GM21360 (cell line): Measurements from ENCODE around the gene ATAD3C.
"Not testable (repeated sequence)": the region's sequence is repeated elsewhere in the genome, so short reads cannot be mapped to it uniquely, and the experiment has no call there.

ENCODE experiments used
- ATAC-seq: cut with Tn5 transposase; IDR thresholded peaks from one replicate; pipeline ENCODE4 v1.9.1; 2021; ENCODE audit warnings: mild to moderate bottlenecking, moderate library complexity; ENCODE audit not compliant: unreplicated experiment

ATAD3C gene

DNA sequence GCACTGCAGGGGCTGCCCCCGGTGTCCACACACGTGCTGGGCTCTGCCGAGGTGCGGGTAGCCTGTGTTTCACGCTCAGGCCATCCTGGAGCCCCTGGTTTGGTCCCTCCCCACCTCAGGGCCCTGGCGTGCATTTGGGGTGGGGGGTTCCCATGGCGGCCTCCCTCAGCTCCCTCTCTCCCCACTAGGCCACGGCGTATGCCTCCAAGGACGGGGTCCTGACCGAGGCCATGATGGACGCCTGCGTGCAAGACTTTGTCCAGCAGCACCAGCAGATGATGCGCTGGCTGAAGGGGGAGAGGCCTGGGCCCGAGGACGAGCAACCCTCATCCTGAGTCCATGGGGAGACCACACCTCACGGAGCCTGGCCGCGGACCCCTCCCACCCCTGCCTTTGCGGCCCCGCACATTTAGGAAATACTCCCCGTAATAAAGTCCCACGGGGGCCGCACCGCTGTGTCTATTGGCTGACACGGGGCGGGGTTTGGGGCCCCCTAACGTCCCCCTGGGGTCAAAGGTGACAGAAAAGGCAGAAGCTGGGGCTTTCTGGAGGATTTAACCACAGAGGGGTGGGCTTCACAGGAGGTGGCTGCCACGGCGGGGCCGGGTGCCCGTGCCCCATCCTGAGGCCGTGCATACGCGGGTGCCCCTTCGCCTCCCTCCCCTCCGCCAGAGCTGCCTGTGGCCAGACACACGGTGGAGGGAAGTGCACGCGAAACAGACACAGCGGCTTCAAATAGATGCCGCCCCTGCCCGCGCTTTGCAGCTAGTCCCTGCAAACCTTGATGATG is 18.9 kb downstream of the ATAD3C start:
- ATAC-seq: not testable (repeated sequence)

DNA sequence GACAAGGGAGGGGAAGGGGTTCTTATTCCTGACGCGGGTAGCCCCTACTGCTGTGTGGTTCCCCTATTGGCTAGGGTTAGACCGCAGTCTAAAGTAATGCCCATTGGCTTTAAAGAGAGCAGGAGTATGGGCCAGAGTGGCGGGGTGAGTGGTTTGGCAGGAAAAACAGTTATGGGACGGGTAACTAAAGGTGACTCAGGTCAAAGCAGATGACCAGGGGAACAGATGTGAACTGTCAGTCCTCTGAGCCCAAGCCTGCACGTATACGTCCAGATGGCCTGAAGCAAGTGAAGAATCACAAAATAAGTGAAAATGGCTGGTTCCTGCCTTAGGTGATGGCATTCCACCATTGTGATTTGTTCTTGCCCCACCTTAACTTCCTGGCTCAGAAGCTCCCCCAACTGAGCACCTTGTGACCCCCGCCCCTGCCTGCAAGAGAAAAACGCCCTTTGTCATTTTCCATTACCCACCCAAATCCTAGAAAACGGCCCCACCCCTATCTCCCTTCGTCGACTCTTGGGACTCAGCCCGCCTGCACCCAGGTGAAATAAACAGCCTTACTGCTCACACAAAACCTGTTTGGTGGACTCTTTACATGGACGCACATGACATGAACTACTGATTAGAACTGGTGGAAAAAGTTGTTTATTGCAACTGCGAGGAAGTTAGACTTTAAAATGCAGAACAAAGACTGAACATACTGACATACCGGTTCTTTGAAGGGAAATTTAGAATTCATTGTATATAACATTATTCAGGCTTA is 21.3 kb downstream of the ATAD3C start:
- no peak for ATAC-seq

DNA sequence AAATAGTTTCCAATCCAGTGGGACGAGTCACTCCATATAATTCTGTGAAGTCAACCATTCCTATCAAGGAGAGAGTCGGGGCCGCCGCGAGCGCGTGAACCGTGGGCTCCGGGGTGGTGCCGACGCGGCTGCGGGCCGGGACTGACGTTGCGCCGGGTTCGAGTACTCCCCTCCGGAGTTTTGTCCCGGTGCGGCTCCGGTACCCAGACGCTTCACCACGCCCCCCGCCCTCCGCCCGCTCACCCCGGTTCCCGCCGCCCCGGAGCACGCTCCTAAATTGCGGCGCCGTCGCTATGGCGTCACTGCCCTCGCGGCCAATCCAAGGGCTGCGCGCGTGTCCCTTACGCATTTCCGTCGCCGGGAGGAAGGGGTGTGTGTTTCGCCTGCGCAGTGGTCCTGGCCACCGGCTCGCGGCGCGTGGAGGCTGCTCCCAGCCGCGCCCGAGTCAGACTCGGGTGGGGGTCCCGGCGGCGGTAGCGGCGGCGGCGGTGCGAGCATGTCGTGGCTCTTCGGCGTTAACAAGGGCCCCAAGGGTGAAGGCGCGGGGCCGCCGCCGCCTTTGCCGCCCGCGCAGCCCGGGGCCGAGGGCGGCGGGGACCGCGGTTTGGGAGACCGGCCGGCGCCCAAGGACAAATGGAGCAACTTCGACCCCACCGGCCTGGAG is 22.0 kb downstream of the ATAD3C start, which contains the start of gene ATAD3B:
Gene ATAD3B (plus strand): TSS at position 377 of the 664 bp plus-strand sequence. CDS start 120 bp downstream, at position 497.
- ATAC-seq: peak; percentile 89

DNA sequence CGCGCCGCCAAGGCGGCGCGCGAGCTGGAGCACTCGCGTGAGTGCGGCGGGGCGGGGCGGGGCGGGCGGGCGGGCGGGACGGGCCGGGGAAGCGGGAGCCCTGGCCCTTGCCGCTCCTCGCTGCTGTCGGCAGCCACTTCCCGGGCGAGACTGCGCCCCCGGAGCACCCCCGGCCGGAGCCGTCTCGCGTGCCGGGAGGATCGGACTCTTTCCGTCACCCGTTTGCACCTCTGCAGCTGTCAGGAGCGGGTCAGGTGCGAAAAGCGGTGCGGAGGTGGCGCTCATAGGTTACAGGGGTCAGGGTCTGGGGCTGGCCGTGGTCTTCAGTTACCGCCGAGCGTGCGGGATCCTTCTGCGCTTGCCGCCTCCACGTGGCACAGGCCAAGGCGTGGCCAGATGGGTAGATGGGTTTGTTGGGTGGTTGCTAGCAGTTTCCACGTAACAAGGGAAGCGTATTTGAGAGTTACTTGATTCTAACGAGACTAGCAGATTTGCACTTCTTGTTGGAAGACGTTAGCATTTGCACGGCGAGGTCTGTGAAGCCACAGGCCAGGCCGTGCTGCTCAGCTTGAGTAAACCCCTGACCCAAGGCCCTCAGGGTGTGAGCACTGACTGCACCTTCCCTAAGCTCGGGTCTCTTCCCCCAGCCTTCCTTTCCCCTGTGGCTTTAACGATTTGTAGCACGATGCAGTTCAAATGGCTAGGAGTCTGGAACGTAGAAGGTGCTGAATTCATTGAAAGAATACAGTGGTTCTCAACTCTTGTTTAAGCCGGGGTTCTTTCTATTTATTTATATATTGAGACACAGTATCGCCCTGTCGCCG is 22.8 kb downstream of the ATAD3C start:
- ATAC-seq: peak; percentile 15

DNA sequence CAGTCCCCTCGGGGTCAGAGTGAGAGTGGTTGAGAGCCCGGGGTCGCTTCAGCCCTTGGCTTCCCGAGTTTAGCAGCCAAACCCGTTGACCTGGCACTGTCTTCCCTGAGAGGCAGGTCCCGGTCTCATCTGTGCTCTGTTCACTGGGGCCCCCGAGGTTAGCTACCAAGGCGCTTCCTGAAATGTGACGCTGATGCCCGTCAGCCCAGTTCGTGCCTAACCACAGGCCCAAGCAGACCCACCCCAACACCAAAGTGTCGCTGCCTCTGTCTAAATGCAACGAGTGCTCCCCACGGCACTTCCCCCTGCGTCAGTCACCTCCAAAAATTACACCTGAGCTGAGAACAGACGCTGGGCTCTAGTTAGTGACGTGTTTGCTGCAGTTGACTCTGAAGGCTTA is 26.5 kb downstream of the ATAD3C start:
- ATAC-seq: not testable (repeated sequence)

DNA sequence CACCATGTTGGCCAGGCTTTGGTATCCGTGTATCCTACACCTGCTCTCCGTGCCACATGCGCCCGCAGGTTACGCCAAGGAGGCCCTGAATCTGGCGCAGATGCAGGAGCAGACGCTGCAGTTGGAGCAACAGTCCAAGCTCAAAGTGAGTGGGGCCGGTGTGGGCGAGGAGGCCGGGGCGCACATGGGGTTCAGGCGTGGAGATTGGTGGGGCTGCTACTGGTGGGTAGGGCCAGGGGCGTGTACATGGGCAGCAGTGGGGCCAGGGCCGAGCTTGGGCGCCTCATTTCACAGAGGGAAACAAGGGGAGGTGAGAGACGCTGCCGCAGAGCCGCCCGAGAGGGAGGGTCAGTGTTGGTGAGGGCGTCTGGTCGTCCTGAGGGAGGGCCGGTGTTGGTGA is 27.7 kb downstream of the ATAD3C start:
- ATAC-seq: no peak

DNA sequence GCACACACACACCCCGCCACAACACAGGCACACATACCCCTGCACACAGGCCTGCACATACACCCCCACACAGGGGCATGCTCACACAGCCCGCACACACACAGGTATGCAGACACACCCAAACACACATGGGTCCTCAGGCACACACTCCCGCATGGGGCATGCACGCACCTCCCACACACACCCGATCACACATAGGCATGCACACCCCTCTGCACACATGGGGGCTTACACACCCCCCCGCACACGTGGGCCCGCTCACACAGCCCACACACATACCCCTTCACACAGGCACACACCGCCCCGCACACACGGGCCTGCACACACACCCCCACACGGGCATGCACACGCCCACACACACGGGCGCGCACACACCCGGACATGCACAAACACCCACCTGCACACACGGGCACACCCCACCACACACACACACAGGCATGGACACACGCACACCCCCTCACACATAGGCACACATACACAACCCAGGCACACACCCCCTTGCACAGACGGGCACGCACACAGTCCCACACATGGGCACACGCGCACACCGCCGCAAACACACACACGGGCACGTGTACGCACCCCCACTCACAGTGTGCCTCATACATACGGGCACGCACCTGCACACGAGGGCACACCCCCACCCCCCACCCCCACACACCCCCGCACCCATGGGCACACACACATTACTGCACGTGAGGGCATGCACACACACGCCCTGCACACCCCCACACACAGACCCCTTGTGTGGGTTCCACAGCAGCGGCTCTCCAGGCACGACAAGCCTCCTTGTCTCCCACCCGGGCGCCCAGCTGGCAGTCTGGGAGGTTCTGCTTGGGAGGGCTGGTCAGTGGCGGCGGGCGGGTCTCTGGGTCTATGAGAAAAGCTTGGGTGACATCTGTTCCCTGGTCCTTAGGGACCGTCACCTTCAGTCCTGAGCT is 30.3 kb downstream of the ATAD3C start:
- no peak for ATAC-seq

DNA sequence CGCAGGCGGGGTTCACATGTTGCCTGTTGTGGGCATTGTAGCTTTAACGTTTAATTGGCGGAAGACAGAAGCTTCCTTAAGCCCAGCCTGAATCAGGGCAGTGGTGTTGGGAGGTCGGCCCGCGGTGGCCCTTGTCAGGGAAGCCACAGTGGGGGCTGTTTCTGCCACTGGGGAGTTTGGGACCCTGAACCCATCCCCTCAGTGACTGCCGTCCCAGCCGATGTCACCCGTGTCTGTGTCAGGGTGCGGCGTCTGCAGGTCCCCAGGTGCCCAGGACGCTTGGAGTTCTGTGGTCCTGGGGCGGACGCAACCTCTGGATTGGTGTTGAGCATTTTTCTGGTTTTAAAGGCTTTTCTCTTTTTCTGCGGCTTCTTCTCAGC is 31.0 kb downstream of the ATAD3C start:
- ATAC-seq: not testable (repeated sequence)

DNA sequence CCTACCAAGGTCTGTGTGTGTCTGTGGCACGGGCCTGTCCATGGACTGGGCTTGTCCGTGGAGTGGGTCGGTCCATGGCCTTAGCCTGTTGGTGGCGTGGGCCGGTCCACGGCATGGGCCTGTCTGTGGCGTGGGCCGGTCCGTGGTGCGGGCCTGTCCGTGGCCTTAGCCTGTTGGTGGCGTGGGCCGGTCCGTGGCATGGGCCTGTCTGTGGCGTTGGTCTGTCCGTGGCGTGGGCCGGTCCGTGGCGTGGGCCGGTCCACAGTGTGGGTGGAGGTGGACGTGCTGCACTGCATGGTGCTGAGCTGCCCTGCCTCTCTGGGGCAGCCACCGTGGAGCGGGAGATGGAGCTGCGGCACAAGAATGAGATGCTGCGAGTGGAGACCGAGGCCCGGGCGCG is 32.3 kb downstream of the ATAD3C start:
- not testable (repeated sequence) for ATAC-seq

DNA sequence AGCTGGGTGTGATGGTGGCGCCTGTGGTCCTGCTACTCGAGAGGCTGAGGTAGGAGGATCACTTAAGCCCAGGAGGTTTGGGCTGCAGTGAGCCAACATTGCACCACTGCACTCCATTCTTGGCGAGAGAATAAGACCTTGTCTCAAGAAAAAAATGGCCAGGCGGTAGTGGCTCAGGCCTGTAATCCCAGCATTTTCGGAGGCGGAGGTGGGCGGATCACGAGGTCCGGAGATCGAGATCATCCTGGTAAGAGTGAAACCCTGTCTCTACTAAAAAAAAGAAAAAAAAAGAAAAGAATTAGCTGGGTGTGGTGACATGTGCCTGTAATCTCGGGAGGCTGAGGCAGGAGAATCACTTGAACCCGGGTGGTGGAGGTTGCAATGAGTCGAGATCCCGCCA is 33.4 kb downstream of the ATAD3C start:
- no peak for ATAC-seq

DNA sequence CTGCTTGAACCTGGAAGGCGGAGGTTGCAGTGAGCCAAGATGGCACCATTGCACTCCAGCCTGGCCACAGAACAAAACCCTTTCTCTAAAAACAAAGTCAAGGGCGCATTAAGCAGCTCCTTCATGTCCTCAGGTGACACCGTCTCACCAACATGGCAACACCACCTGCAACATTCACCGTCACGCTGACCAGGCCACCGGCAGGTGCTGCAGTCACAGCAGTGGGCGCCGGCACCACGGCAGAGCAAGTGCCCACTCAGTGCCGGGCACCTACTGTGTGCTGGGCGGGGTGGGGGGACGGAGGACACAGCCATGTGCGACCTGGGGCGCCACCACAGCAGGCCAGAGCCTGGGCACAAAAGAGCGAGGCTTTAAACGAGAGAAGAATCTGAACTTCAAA is 34.2 kb downstream of the ATAD3C start:
- ATAC-seq: no peak

DNA sequence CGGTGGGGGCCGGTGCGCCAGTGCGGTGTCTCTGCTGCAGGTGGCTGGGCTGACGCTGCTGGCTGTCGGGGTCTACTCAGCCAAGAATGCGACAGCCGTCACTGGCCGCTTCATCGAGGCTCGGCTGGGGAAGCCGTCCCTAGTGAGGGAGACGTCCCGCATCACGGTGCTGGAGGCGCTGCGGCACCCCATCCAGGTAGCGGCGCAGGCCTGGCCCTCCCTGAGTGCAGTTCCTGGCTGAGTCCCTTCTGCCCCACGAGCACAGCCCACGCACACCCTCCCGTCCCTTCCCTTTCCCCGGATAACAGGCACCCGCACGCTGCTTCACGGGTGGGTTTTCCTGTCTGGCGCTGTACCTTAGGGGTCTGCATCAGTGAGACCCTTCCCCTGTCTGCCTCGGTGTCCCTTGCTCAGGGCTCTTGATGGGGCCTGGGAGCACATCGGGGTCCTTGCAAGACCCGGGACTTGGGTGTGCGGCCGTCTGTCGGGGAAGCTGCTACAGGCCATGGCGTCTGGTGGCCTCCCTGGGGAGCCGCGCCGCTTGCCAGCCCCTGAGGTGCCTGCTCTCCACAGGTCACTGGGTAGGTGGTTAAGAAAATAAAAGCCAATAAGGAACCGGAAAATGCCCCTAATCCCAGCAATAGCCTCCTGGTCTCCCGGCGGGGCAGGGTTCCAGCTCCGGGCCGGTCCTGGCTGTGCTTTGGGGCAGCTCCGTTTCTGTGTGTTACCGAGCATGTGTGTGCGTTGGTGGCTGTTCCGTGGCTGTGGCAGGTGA is 35.7 kb downstream of the ATAD3C start:
- ATAC-seq: not testable (repeated sequence)

DNA sequence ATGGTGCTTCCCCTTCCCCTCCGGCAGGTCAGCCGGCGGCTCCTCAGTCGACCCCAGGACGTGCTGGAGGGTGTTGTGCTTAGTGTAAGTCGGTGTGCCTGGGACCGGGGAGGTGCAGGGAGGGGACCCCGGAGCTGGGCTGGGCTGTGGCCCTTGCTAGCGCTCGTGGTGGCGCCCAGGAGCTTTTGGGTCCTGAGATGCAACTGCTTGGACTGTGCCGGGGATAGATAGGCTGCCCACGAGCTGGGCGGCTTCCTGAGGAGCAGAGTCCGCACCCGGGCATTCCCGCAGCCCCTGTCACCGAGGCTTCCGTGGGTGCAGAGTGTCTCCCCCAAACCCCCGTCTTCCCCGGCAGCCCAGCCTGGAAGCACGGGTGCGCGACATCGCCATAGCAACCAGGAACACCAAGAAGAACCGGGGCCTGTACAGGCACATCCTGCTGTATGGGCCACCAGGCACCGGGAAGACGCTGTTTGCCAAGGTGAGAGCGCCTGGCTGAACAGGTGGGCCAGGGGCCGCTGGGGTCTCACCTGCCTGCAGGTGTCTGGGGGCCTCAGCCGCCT is 36.3 kb downstream of the ATAD3C start:
- ATAC-seq: not testable (repeated sequence)

DNA sequence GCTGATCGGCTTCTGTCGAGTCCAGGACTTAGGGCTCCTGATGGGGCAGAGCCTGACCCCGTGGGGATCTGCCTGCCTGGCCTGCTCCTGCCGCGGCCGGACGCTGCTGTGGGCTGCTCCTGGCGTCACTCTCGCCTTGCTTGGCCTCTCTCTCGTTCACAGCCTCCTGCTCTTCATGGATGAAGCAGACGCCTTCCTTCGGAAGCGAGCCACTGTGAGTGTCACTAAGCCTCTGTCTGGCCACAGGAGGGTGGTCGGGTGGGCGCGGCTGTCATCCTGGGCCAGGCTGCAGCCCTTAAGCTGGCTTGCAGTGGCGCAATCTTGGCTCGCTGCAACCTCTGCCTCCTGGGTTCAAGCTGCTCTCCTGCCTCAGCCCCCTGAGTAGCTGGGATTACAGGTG is 38.2 kb downstream of the ATAD3C start:
- ATAC-seq: no peak

DNA sequence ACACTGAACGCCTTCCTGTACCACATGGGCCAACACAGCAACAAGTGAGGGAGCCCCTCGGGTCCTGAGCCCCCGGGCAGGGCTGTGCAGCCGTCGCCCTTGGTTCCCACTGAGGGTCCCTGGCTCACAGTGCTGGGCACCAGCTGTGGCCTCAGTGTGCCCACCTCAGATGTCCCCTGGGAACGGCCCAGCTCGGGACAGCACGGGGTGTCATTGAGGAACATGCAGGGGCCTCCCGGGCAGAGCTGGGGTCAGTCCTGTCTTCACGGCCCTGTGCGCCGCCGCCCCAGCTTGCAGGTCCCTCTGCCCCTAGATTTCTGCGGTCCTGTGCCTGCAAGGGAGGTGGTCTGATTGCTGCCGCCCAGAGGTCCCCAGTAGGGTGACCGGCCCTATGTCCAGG is 39.7 kb downstream of the ATAD3C start:
- ATAC-seq: no peak

DNA sequence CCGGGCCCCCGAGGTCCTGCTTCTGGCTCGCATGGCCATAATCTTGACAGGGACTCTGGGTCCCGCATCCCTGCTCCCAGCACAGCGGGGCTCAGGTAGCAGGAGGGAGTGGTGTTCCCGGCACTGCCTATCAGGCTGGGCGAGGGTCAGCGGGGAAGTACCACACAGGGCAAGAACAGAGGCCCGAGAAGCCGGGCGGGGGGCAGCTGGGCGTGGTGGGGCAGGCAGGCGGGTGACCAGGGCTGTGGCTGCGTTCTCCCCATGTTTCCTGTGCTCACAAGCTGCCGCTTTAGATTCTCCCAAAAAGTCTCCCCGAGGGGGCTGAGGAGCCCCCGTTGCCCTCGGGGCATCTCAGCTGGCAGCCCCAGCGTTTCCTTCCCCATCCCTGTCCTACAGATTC is 40.4 kb downstream of the ATAD3C start:
- no peak for ATAC-seq

DNA sequence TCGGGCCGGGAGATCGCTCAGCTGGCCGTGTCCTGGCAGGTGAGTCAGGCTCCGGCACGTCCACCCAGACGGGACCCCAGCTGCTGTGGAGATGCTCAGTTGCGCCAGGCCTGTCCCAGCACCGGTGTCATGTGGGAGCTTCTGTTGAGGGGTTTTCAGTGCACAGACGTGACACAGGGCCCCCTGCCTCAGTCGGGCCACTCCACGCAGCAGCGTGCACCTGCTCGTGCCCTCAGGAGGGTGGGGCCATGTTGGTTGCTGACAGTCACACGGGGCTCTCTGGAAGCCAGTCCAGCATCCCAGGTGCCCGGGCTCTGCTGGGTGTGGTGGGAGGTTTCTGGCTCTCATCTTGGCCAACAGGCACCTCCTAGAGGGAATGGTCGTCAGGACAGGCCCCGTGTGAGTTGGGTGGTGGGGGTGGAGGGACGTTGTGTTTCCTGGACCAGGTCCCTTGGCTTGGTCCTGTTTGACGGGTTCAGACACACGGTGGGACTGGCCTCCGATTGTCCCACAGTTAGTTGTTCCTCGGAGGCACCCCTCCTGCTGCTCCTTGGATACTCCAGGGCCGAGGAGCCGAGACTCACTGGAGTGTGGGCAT is 41.2 kb downstream of the ATAD3C start:
- no peak for ATAC-seq

DNA sequence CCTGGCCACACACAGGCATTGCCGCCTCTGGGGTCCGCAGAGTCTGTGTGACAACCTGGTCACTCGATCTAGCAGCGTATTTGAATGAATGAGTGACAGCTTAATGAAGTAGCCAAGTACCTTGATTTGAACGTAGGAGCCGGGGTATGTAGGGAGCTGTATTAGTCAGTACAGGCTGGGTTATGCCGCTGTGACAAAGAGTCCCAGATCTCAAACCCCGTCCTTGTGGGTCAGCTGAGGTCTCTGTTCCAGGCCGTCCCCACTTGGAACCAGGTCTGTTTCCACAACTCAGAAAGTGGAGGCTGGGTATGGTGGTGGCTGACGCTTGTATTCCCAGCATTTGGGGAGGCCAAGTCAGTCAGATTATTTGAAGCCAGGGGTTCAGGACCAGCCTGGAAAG is 42.1 kb downstream of the ATAD3C start:
- no peak for ATAC-seq
